PC-9 (cell line): ENCODE results near the gene TUBE1. TPM values are rescaled to one million over a fixed set of nuclear protein-coding genes. Genes with fewer than 3 reads are reported as not detected.

Experiments
- BruUV-seq: library from RNA; stranded (reverse); fragments of 400-500 nt; replicated peaks from 2 replicates; lab custom pipeline; 2021; lab: Mats Ljungman, UMichigan
- CTCF ChIA-PET: fragments of 300-600 bp; sonication (Branson Sonifier 250); formaldehyde crosslinking; loops from one replicate; lab custom pipeline; 2022; ENCODE audit warnings: antibody characterized with exemption; lab: Charles Lee
- POLR2A ChIA-PET: fragments of 300-600 bp; sonication (Branson Sonifier 250); formaldehyde crosslinking; loops from one replicate; lab custom pipeline; 2022; ENCODE audit warnings: antibody characterized with exemption; ENCODE audit not compliant: unreplicated experiment; lab: Charles Lee
- DNase-seq, 2 experiments: peaks; one replicate each; pipeline versions ENCODE4 v3.0.0 to v3.0.0-alpha.2; 2015 to 2022; ENCODE audit warnings: mixed read lengths in 1 of 2
- H2AFZ ChIP-seq: fragments of 200-600 bp; sonication (generic); 2 replicates; pipeline ENCODE4 v1.8.1; 2017; ENCODE audit warnings: antibody characterized with exemption
- H3F3A ChIP-seq: fragments of 200-600 bp; sonication (generic); 2 replicates; pipeline ENCODE4 v1.8.1; 2017; ENCODE audit warnings: antibody characterized with exemption, mild to moderate bottlenecking, low read depth; ENCODE audit not compliant: insufficient read depth
- H3K27ac ChIP-seq: fragments of 200-600 bp; sonication (generic); 2 replicates; pipeline ENCODE4 v1.6.1; 2016; ENCODE audit warnings: mixed run types
- H3K27me3 ChIP-seq: fragments of 200-600 bp; sonication (generic); 2 replicates; pipeline ENCODE4 v1.6.1; 2016; ENCODE audit warnings: low read depth, mixed run types; ENCODE audit not compliant: insufficient read depth
- H3K36me3 ChIP-seq: fragments of 200-600 bp; sonication (generic); 2 replicates; pipeline ENCODE4 v1.6.1; 2016; ENCODE audit warnings: low read depth, mixed run types
- H3K4me1 ChIP-seq: fragments of 200-600 bp; sonication (generic); replicated peaks from 2 replicates; pipeline ENCODE4 v1.6.1; 2016; ENCODE audit warnings: mixed run types; ENCODE audit not compliant: insufficient read depth
- H3K4me2 ChIP-seq: fragments of 200-600 bp; sonication (generic); 2 replicates; pipeline ENCODE4 v1.6.1; 2017; ENCODE audit warnings: mixed run types
- H3K4me3 ChIP-seq: fragments of 200-600 bp; sonication (generic); 2 replicates; pipeline ENCODE4 v1.6.1; 2016; ENCODE audit warnings: mixed run types
- H3K79me2 ChIP-seq: fragments of 200-600 bp; sonication (generic); 2 replicates; pipeline ENCODE4 v1.6.1; 2017; ENCODE audit warnings: low read depth, mixed run types
- H3K9me2 ChIP-seq: fragments of 200-600 bp; sonication (generic); 2 replicates; pipeline ENCODE4 v1.8.1; 2017; ENCODE audit warnings: mild to moderate bottlenecking; ENCODE audit not compliant: insufficient read depth
- H3K9me3 ChIP-seq: fragments of 200-600 bp; sonication (generic); 2 replicates; pipeline ENCODE4 v1.8.1; 2016; ENCODE audit warnings: low read depth; ENCODE audit not compliant: insufficient read depth
- H4K20me1 ChIP-seq: fragments of 200-600 bp; sonication (generic); 2 replicates; pipeline ENCODE4 v1.8.1; 2017; ENCODE audit not compliant: insufficient read depth
- CTCF ChIP-seq: fragments of 200-600 bp; sonication (generic); conservative IDR thresholded peaks from 2 replicates; pipeline ENCODE4 v1.6.1; 2017; ENCODE audit warnings: mixed run types, antibody characterized with exemption, mild to moderate bottlenecking, moderate library complexity
- EZH2 ChIP-seq: fragments of 200-600 bp; sonication (generic); IDR thresholded peaks from 2 replicates; pipeline ENCODE4 v1.8.0; 2017; ENCODE audit warnings: antibody characterized with exemption, low read depth
- intact Hi-C: fragments of 100-400 bp; cut with micrococcal nuclease; formaldehyde crosslinking; loops from one replicate; pipeline ENCODE4 v1.10.0; 2022; ENCODE audit not compliant: unreplicated experiment
- total RNA-seq: library from RNA; stranded (reverse); gene quantifications from 2 replicates; pipeline ENCODE4 v1.2.3, GENCODE V29; 2021

Gene TUBE1
- total RNA-seq, 1 experiment from 2014 or later = 30.3 TPM

- Histone ChIP-seq H3K4me3 (no peak overlapping the region), H3K4me1 (peaks cover 9% of the 10 kb centered on the region), H4K20me1 (0 out of 2 replicates have a peak, but pooled peaks cover 3% of the 10 kb centered on the region), H3K9me3 (no peaks in the 10 kb centered on the region), H3K4me2 (no peak overlapping the region), H3F3A (peaks cover 30% of the 10 kb centered on the region), H3K27ac (no peak overlapping the region), H3K27me3 (no peaks in the 10 kb centered on the region), H3K36me3 (peaks cover 87% of the 10 kb centered on the region), H3K79me2 (no peaks in the 10 kb centered on the region), H2AFZ (no peak overlapping the region), H3K9me2 (no peaks in the 10 kb centered on the region)
- no peak for TF ChIP-seq EZH2
- no peak for TF ChIP-seq CTCF
- ChIA-PET POLR2A (no interaction called here), CTCF (no interaction called here)
- no peak for DNase-seq
- intact Hi-C loops = no loop called here
- BruUV-seq = no TSS peak
These were observed 26.6 kb upstream of the TUBE1 start for GRCh38 chr6:112113918-112114317.

- peaks cover 32% of the 10 kb centered on the region for H3F3A ChIP-seq
- no peak overlapping the region for H3K4me2 ChIP-seq
- H3K9me2 ChIP-seq = no peaks in the 10 kb centered on the region
- peaks cover 9% of the 10 kb centered on the region for H3K4me1 ChIP-seq
- TF ChIP-seq CTCF (no peak), EZH2 (no peak)
- H3K9me3 ChIP-seq = no peaks in the 10 kb centered on the region
- no TSS peak for BruUV-seq
- H3K4me3 ChIP-seq = no peak overlapping the region
- no peak for DNase-seq
- H3K36me3 ChIP-seq = peaks cover 86% of the 10 kb centered on the region
- no peaks in the 10 kb centered on the region for H3K27me3 ChIP-seq
- CTCF ChIA-PET = no interaction called here
- H3K79me2 ChIP-seq = no peaks in the 10 kb centered on the region
- H2AFZ ChIP-seq = no peak overlapping the region
- intact Hi-C loops = no loop called here
- 0 out of 2 replicates have a peak, but pooled peaks cover 3% of the 10 kb centered on the region for H4K20me1 ChIP-seq
- no peak overlapping the region for H3K27ac ChIP-seq
- POLR2A ChIA-PET = interaction anchor here (0.6 kb wide), 1 partner anchor 159 kb away, joined by 17 read pairs; no protein-coding TSS in a partner anchor
These were observed 26.1 kb upstream of the TUBE1 start for GRCh38 chr6:112113431-112113830.

GRCh38 chr6:112109262-112109661 is 22.0 kb upstream of the TUBE1 start:
- H3K36me3 ChIP-seq = peaks cover 52% of the 10 kb centered on the region
- peaks cover 31% of the 10 kb centered on the region; the same call in 1 of the 2 replicates for H3F3A ChIP-seq
- H3K4me3 ChIP-seq = no peak overlapping the region
- POLR2A ChIA-PET = interaction anchor here (0.6 kb wide), 1 partner anchor 1256 kb away, joined by 18 read pairs; no protein-coding TSS in a partner anchor
- no peak overlapping the region for H3K4me2 ChIP-seq
- H4K20me1 ChIP-seq = 0 out of 2 replicates have a peak, but pooled peaks cover 3% of the 10 kb centered on the region
- H3K9me2 ChIP-seq = no peaks in the 10 kb centered on the region
- BruUV-seq = no TSS peak
- no peaks in the 10 kb centered on the region for H3K79me2 ChIP-seq
- no peaks in the 10 kb centered on the region for H3K4me1 ChIP-seq
- intact Hi-C loops = no loop called here
- DNase-seq = no peak
- TF ChIP-seq CTCF = no peak
- no peak for TF ChIP-seq EZH2
- H3K27me3 ChIP-seq = no peaks in the 10 kb centered on the region
- no peak overlapping the region for H2AFZ ChIP-seq
- H3K9me3 ChIP-seq = no peaks in the 10 kb centered on the region
- CTCF ChIA-PET = no interaction called here
- H3K27ac ChIP-seq = 0 out of 2 replicates have a peak overlapping the region, but pooled peaks have one; percentile 4
